K562 (cell line): ENCODE data around the gene TMEM144. TPM values are rescaled to one million over a fixed set of nuclear protein-coding genes. Genes with fewer than 3 reads are reported as not detected.
A peak's percentile ranks its signal among the peaks of the same experiment; 100 is the strongest.

Experiments
- CHD1 ChIP-seq: fragments of 200-600 bp; sonication (generic); IDR thresholded peaks from one replicate; pipeline ENCODE4 v1.6.1; 2012; ENCODE audit warnings: mild to moderate bottlenecking, moderate library complexity, low read length, inconsistent platforms
- COPS2 ChIP-seq: fragments of 450-650 bp; conservative IDR thresholded peaks from 2 replicates; pipeline ENCODE4 v1.6.1; 2016; ENCODE audit warnings: mild to moderate bottlenecking, moderate library complexity
- NELFE ChIP-seq: IDR thresholded peaks from 2 replicates; pipeline ENCODE4 v1.6.1; 2011; ENCODE audit warnings: mild to moderate bottlenecking; ENCODE audit not compliant: insufficient read depth, insufficient read length
- SOX6 ChIP-seq: fragments of 450-650 bp; IDR thresholded peaks from 2 replicates; pipeline ENCODE4 v1.6.1; 2014; ENCODE audit warnings: mild to moderate bottlenecking
- TGIF2 ChIP-seq: sonication (generic); formaldehyde crosslinking; IDR thresholded peaks from 2 replicates; pipeline ENCODE4 v1.8.1; 2022; ENCODE audit warnings: mild to moderate bottlenecking, missing genetic modification reagents, moderate library complexity
- TRIM24 ChIP-seq, 2 experiments: fragments of 450-650 bp; IDR thresholded peaks; 2 replicates each; pipeline ENCODE4 v1.6.1; 2016
- ZSCAN32 ChIP-seq: fragments of 450-650 bp; formaldehyde crosslinking; IDR thresholded peaks from 2 replicates; pipeline ENCODE4 v1.4.0; 2020; ENCODE audit warnings: mild to moderate bottlenecking, moderate library complexity
- polyA plus RNA-seq, 8 experiments: library from polyadenylated mRNA; depleted of rRNA in 4 of 8; stranded (reverse) in 5 of 8; unstranded in 3 of 8; fragments of >200 nt; fragmentation: Nextera tagmentation in 2 of 8; fragmentation: Illumina TruSeq in 1 of 8; extraction: Ambion mirVana in 2 of 8; extraction: Trizol in 1 of 8; gene quantifications; 2 replicates each; pipeline versions ENCODE4 v1.2.1 to v1.2.3, GENCODE V29; 2011 to 2014; ENCODE audit warnings: inconsistent platforms in 1 of 8, missing spikeins in 1 of 8
- total RNA-seq, 7 experiments: library from RNA; depleted of rRNA in 6 of 7; stranded (reverse); fragments of >200 nt in 6 of 7; fragmentation: Illumina TruSeq in 2 of 7; extraction: Trizol in 2 of 7; gene quantifications; 2 replicates each; pipeline versions ENCODE4 v1.2.1 to v1.2.3, GENCODE V29; 2011 to 2021; ENCODE audit warnings: low replicate concordance in 1 of 7
- TF ChIP-seq, protein P1 (sequence below): fragments of 250-450 bp; sonication (Bioruptor Pico); IDR thresholded peaks from 2 replicates; pipeline ENCODE4 v1.5.0; 2021; ENCODE audit warnings: mild to moderate bottlenecking, moderate library complexity
- TF ChIP-seq, protein P2 (sequence below), 2 experiments: fragments of 450-650 bp in 1 of 2; sonication (generic) in 1 of 2; formaldehyde crosslinking in 1 of 2; IDR thresholded peaks in 1 of 2; conservative IDR thresholded peaks in 1 of 2; 2 replicates each; pipeline versions ENCODE4 v1.6.1 to v1.8.1; 2016 to 2023; ENCODE audit warnings: mild to moderate bottlenecking in 2 of 2, moderate library complexity in 2 of 2, inconsistent platforms in 1 of 2, missing genetic modification reagents in 1 of 2

Gene TMEM144
- total and polyA plus RNA-seq, 9 of the 15 experiments (the other 6 are each of a cell fraction or from before 2014, with no cell fraction given): 4.0 to 12.0 (median 6.1) TPM

DNA sequence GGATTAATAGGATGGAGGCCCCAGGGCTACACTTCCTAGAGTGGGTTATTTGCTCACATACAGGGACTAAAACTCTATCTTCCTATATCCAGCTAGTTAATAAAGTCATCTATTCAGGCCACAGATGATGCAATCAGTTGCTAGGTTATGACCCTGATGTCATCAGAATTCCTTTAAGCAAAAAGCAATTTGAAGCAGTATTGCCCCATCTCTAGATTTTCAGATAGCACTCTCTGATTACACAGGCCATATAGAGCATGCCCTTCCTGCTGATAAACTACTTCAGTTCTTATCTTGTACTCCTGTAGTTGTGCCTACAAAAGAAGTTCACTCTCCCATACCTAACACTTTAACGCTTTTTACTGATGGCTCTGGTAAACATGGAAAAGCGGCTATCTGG, 84.8 kb downstream of the TMEM144 start (continued):
- TF ChIP-seq, protein P1, sequence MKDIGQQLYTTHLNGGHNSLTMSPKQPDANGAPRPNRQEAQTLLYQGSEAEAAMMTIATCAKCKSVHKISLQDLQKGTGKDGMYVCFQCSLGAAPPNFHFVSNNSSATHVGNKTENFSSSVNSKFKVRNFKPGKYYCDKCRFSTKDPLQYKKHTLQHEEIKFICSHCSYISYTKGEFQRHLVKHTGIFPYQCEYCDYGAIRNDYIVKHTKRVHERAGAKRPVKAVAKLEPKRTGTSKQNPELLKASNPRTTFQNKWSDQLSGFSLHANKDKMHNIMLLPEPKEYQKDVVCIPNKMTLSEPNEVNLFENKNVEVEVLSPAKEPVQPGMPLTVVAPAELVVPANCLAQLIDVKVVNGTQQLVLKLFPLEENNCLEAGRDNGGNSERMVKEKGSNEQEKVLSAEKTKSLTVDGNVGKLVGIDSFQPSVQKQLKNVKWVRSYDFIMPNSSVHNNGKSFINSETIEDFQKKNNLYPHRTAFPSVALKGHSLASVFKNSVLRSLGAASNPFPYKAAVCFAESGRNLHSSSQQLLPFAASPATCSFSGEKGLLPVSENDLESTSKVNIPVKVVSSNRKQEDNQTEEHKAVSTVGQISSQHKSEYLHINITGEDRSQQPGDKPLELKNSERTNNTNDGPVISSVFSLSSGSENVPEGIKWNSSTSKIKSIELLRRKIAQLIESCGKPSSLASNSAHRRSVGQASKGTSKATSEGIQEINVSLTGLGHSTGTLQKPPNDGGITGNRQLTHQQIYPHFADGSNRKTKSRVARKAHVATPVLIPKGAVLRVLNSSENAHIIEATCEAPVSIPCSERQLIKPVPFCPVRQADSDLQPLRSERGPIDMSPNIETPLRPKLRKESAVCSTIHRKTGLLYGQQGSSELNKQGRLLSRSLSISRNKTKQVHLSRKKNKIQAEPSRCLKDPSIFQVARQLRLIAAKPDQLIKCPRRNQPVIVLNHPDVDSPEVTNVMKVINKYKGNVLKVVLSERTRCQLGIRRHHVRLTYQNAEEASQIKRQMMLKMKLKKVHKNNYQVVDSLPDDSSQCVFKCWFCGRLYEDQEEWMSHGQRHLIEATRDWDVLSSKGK (CRISPR knock-in tag): no peak
- TF ChIP-seq ZSCAN32 (CRISPR knock-in tag) (0 out of 2 replicates have a peak, but pooled peaks have one; percentile 30), NELFE (no peak), CHD1 (no peak), TRIM24 (IDR thresholded peaks at IDR 0.05) (peak; percentile 79 to 84; a peak in 2 of 4 replicates), COPS2 (no peak), TGIF2 (CRISPR knock-in tag) (no peak), SOX6 (no peak)
- TF ChIP-seq, protein P2, sequence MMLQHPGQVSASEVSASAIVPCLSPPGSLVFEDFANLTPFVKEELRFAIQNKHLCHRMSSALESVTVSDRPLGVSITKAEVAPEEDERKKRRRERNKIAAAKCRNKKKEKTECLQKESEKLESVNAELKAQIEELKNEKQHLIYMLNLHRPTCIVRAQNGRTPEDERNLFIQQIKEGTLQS (IDR thresholded peaks at IDR 0.05): peak; percentile 78
- TF ChIP-seq, protein P2 (CRISPR knock-in tag; conservative IDR thresholded peaks at IDR 0.05): no peak
